SJSA1 (cell line): Measurements from ENCODE around the gene FMNL2. TPM values are rescaled to one million over a fixed set of nuclear protein-coding genes. Genes with fewer than 3 reads are reported as not detected.
A peak's percentile ranks its signal among the peaks of the same experiment; 100 is the strongest.

ENCODE experiments used
- DNase-seq, 2 experiments: peaks; one replicate each; pipeline ENCODE4 v3.0.0-alpha.2; 2015 to 2020; ENCODE audit warnings: low spot score in 2 of 2, low read depth in 1 of 2
- H3K27ac ChIP-seq: fragments of 250-450 bp; sonication (Bioruptor Pico); 2 replicates; pipeline ENCODE4 v1.5.1; 2020; ENCODE audit warnings: mild to moderate bottlenecking, moderate library complexity
- H3K27me3 ChIP-seq: fragments of 250-450 bp; sonication (Bioruptor Pico); replicated peaks from 2 replicates; pipeline ENCODE4 v1.5.1; 2020; ENCODE audit warnings: mild to moderate bottlenecking, moderate library complexity
- H3K36me3 ChIP-seq: fragments of 250-450 bp; sonication (Bioruptor Pico); 2 replicates; pipeline ENCODE4 v1.5.1; 2020; ENCODE audit warnings: mild to moderate bottlenecking
- H3K4me1 ChIP-seq: fragments of 250-450 bp; sonication (Bioruptor Pico); replicated peaks from 2 replicates; pipeline ENCODE4 v1.6.1; 2021; ENCODE audit warnings: mild to moderate bottlenecking
- H3K4me3 ChIP-seq: fragments of 250-450 bp; sonication (Bioruptor Pico); 2 replicates; pipeline ENCODE4 v1.5.1; 2020; ENCODE audit warnings: mild to moderate bottlenecking
- H3K9me3 ChIP-seq: fragments of 250-450 bp; sonication (Bioruptor Pico); replicated peaks from 2 replicates; pipeline ENCODE4 v1.5.1; 2020; ENCODE audit warnings: mild to moderate bottlenecking
- total RNA-seq: library from RNA; depleted of rRNA; stranded (reverse); fragments of >200 nt; shearing (Covaris generic); gene quantifications from 2 replicates; pipeline ENCODE4 v1.2.3, GENCODE V29; 2014

The FMNL2 gene
- total RNA-seq, 1 experiment from 2014 or later: 12.9 TPM

GRCh38 chr2:152629202-152629601, 294.2 kb downstream of the FMNL2 start:
- no peaks in the 10 kb centered on the region for H3K27me3 ChIP-seq
- peaks cover 11% of the 10 kb centered on the region for H3K4me1 ChIP-seq
- H3K27ac ChIP-seq: no peak overlapping the region
- no peak for DNase-seq
- H3K36me3 ChIP-seq: peaks cover 8% of the 10 kb centered on the region; the same call in 1 of the 2 replicates
- H3K4me3 ChIP-seq: no peak overlapping the region
- H3K9me3 ChIP-seq: no peaks in the 10 kb centered on the region

DNA sequence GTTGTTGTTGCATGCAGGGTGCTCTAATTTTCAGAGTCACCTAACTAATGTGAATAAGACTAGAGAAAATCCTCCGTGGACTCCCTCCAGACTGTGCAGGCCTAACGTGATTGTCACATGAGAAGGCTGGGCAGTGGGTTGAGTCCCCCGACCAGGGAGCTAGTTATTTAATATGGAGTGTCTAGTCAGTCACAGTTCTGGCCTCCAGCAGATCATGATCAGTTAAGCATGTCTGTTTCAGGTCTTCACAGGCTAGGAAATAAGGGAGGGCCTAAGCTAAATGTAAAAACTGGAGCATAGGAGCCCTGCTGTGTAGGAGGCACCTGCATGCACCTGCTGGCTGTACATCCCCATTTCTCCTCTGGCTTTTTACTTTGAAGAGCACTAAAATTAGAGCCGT, 295.5 kb downstream of the FMNL2 start:
- peaks cover under 1% of the 10 kb centered on the region; the same call in 1 of the 2 replicates for H3K4me1 ChIP-seq
- no peaks in the 10 kb centered on the region for H3K9me3 ChIP-seq
- no peak overlapping the region for H3K4me3 ChIP-seq
- H3K27ac ChIP-seq: no peak overlapping the region
- DNase-seq: no peak
- no peaks in the 10 kb centered on the region for H3K27me3 ChIP-seq
- peaks cover 8% of the 10 kb centered on the region; the same call in 1 of the 2 replicates for H3K36me3 ChIP-seq

- no peak overlapping the region for H3K4me3 ChIP-seq
- no peak overlapping the region for H3K27ac ChIP-seq
- H3K9me3 ChIP-seq: no peaks in the 10 kb centered on the region
- H3K4me1 ChIP-seq: no peaks in the 10 kb centered on the region
- peaks cover 4% of the 10 kb centered on the region; the same call in 1 of the 2 replicates for H3K36me3 ChIP-seq
- H3K27me3 ChIP-seq: no peaks in the 10 kb centered on the region
- no peak for DNase-seq
These were observed 297.8 kb downstream of the FMNL2 start for GRCh38 chr2:152632736-152633135.

- Histone ChIP-seq H3K4me1 (no peaks in the 10 kb centered on the region), H3K27me3 (no peaks in the 10 kb centered on the region), H3K4me3 (no peak overlapping the region), H3K27ac (no peak overlapping the region), H3K36me3 (peaks cover 7% of the 10 kb centered on the region; the same call in 1 of the 2 replicates), H3K9me3 (no peaks in the 10 kb centered on the region)
- peak; percentile 45 to 61 for DNase-seq
These were observed 300.8 kb downstream of the FMNL2 start for GRCh38 chr2:152635635-152636298.

DNA sequence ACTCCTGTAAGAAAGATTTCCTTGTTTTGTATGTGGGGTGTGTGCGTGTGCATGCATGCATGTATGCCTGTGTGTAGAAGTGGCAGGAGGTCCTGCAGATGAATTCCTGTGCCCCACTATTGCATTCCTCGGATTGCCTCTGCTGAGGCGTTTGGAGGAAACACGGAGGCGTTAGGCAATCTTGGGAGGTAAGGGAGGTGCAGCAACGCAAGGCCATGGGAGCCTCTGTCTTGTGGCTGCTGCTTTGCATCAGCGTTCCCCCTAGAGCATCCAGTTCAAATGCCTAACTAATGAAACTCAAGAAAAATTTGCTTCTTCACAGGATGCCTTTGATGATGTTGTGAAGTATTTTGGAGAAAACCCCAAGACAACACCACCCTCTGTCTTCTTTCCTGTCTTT, 302.3 kb downstream of the FMNL2 start:
- no peak overlapping the region for H3K27ac ChIP-seq
- peaks cover 16% of the 10 kb centered on the region for H3K36me3 ChIP-seq
- no peak overlapping the region for H3K4me3 ChIP-seq
- H3K4me1 ChIP-seq: no peaks in the 10 kb centered on the region
- no peaks in the 10 kb centered on the region for H3K27me3 ChIP-seq
- DNase-seq: no peak
- no peaks in the 10 kb centered on the region for H3K9me3 ChIP-seq

GRCh38 chr2:152638056-152638455, 303.1 kb downstream of the FMNL2 start:
- H3K9me3 ChIP-seq: no peaks in the 10 kb centered on the region
- no peaks in the 10 kb centered on the region for H3K27me3 ChIP-seq
- DNase-seq: no peak
- no peak overlapping the region for H3K4me3 ChIP-seq
- peaks cover 16% of the 10 kb centered on the region for H3K36me3 ChIP-seq
- no peaks in the 10 kb centered on the region for H3K4me1 ChIP-seq
- H3K27ac ChIP-seq: no peak overlapping the region

- peaks cover 16% of the 10 kb centered on the region for H3K36me3 ChIP-seq
- H3K4me1 ChIP-seq: no peaks in the 10 kb centered on the region
- H3K27me3 ChIP-seq: no peaks in the 10 kb centered on the region
- no peaks in the 10 kb centered on the region for H3K9me3 ChIP-seq
- DNase-seq: no peak
- no peak overlapping the region for H3K27ac ChIP-seq
- no peak overlapping the region for H3K4me3 ChIP-seq
These were observed 303.6 kb downstream of the FMNL2 start for GRCh38 chr2:152638590-152638989.

GRCh38 chr2:152644189-152644873, 309.4 kb downstream of the FMNL2 start:
- H3K4me3 ChIP-seq: no peak overlapping the region
- no peaks in the 10 kb centered on the region for H3K9me3 ChIP-seq
- H3K27me3 ChIP-seq: no peaks in the 10 kb centered on the region
- peaks cover 30% of the 10 kb centered on the region for H3K36me3 ChIP-seq
- peaks cover 19% of the 10 kb centered on the region for H3K4me1 ChIP-seq
- no peak for DNase-seq
- H3K27ac ChIP-seq: no peak overlapping the region

GRCh38 chr2:152646264-152646663, 311.3 kb downstream of the FMNL2 start:
- Histone ChIP-seq H3K9me3 (no peaks in the 10 kb centered on the region), H3K36me3 (peaks cover 18% of the 10 kb centered on the region), H3K27me3 (no peaks in the 10 kb centered on the region), H3K4me1 (peaks cover 19% of the 10 kb centered on the region), H3K27ac (no peak overlapping the region), H3K4me3 (no peak overlapping the region)
- no peak for DNase-seq

- DNase-seq: peak in 1 of 2 experiments; percentile 63
- Histone ChIP-seq H3K27me3 (no peaks in the 10 kb centered on the region), H3K4me3 (no peak overlapping the region), H3K36me3 (peaks cover 14% of the 10 kb centered on the region), H3K27ac (peak overlapping the region; percentile 16; the same call in 1 of the 2 replicates), H3K4me1 (peaks cover 19% of the 10 kb centered on the region), H3K9me3 (no peaks in the 10 kb centered on the region)
These were observed 311.8 kb downstream of the FMNL2 start for GRCh38 chr2:152646775-152647174.

GRCh38 chr2:152647552-152647951, 312.6 kb downstream of the FMNL2 start:
- Histone ChIP-seq H3K4me1 (peaks cover 19% of the 10 kb centered on the region), H3K27ac (no peak overlapping the region), H3K27me3 (no peaks in the 10 kb centered on the region), H3K9me3 (no peaks in the 10 kb centered on the region), H3K4me3 (no peak overlapping the region), H3K36me3 (peaks cover 22% of the 10 kb centered on the region)
- no peak for DNase-seq

DNA sequence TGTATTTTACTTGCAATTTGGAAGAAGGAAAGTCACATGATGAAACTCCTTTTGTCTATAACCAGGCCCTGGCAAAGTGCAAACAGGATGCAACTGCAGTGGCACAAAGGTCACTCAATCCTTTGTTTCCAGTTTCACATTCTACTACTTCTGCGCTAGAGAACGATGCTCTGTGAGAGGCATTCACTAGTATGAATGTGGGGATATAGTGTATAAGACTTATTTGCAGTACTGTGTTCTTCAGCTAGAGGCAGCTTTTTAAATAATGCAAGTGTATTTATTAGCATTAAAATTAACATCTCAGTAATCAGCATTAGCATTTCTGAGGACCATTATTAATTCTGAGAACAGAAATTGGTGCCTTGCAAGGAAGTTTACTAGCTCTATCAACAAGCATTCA, 313.4 kb downstream of the FMNL2 start:
- Histone ChIP-seq H3K36me3 (peaks cover 24% of the 10 kb centered on the region), H3K27me3 (no peaks in the 10 kb centered on the region), H3K27ac (no peak overlapping the region), H3K4me3 (no peak overlapping the region), H3K4me1 (peaks cover 19% of the 10 kb centered on the region), H3K9me3 (no peaks in the 10 kb centered on the region)
- DNase-seq: no peak

GRCh38 chr2:152649997-152650396, 315.0 kb downstream of the FMNL2 start:
- H3K36me3 ChIP-seq: peaks cover 32% of the 10 kb centered on the region
- no peak for DNase-seq
- H3K4me1 ChIP-seq: peaks cover 19% of the 10 kb centered on the region
- H3K9me3 ChIP-seq: no peaks in the 10 kb centered on the region
- no peak overlapping the region for H3K27ac ChIP-seq
- no peaks in the 10 kb centered on the region for H3K27me3 ChIP-seq
- H3K4me3 ChIP-seq: no peak overlapping the region

DNA sequence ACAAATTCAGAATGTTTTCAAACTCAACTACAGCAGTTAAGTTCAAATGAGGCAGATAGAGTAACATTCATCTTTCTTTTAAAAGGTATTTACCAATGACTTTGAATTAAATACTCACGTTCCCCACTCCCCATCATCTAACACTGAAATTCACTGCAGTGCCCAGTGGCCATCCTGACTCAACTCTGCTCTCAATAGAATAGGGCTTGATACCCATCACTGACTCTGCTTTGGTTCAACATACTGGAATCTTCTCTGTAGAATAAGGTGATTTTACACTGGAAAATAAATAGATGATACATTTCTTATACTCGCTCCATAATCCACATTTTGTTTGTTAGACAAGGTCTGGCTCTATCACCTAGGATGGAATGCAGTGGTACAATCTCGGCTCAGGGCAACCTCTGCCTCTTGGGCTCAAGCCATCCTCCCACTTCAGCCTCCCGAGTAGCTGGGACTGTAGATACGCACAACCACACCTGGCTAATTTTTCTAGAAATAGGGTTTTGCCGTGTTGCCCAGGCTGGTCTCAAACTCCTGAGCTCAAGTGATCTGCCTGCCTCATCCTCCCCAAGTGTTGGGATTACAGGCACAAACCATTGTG, 315.9 kb downstream of the FMNL2 start:
- no peak overlapping the region for H3K4me3 ChIP-seq
- H3K36me3 ChIP-seq: peaks cover 39% of the 10 kb centered on the region
- H3K27ac ChIP-seq: no peak overlapping the region
- no peaks in the 10 kb centered on the region for H3K9me3 ChIP-seq
- no peaks in the 10 kb centered on the region for H3K27me3 ChIP-seq
- H3K4me1 ChIP-seq: peaks cover 19% of the 10 kb centered on the region
- no peak for DNase-seq
